ENCODE data around the gene IL1R1.

- TF ChIP-seq CTCF (conservative IDR thresholded peaks at IDR 0.05 in 1 of 2, IDR thresholded peaks at IDR 0.05 in 1 of 2; ENCODE audit: low read depth in 1 of 2, low read length in 2 of 2) (no peak), EZH2 (IDR thresholded peaks at IDR 0.05; ENCODE audit: low read length, missing control alignments) (no peak)
Measured at GRCh38 chr2:102159295-102159694, 16.7 kb downstream of the IL1R1 start.

All from fibroblast of lung (primary cell).